GM18861 (cell line): Measurements from ENCODE around the gene TICRR.

ENCODE experiments used
- ATAC-seq: cut with Tn5 transposase; IDR thresholded peaks from one replicate; pipeline ENCODE4 v1.9.1; 2021; ENCODE audit not compliant: unreplicated experiment

TICRR gene

DNA sequence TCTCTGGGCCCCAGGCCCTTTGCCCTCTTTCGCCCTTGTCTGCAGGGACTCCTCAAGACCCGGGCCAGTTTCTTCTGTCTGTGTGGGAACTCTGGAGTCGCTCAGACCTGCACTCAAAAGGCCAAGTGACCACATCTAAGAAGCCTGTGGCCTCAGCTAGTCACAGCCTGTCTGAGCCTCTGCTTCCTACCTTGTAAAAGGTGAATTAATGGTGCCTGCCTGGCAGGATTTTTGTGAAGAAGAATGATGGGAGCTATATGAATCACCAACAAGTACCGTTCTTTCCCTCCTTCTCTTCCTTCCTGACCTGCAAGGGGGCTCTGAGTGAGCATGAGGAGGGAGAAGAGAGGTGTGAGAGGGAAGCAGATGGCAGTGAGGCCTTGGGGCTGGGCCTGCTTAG is 96.4 kb downstream of the TICRR start:
- ATAC-seq: no peak

DNA sequence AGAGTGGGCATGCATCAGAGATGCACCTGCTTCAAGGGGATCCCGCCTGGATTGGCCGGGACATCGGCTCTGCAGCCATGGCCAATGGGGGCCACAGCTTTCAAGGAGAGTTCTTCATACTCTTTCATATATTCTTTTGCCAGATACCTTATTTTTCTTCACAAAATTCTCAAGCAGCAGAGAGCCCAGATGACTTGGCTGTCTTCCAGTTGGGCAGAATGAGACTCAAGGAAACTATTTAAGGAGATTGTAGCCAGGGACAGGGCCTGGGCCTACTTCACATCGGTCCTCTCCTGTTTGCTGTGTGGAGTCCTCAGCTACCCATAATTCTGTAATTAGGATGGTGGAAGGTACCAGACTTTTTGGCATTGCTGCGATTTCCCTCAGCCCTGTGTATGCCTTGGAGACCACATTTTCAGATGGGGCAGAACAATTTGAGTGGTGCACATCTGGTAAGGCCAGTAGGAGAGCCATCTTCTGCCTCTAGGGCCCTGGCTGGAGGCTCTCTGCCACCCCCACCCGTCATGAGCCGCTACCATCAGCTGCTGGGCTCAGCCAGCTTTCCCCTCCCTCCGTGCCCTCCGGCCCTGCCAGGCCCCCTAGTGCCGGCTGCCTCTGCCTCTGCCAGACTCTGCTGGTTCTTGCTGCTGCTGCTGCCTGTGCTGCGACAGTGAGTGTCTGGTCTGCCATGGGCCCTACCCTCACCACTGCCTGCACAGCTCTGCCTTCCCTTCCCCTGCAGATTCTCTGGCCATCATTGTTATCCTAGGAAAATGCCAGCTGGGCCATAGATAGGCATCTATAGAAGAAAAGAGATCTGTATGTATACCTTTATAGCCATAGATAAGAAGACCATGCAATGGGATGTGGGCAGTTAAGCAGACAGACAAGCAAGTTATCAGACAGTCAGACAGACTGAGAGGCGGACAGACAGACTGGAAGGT is 97.2 kb downstream of the TICRR start:
- no peak for ATAC-seq

DNA sequence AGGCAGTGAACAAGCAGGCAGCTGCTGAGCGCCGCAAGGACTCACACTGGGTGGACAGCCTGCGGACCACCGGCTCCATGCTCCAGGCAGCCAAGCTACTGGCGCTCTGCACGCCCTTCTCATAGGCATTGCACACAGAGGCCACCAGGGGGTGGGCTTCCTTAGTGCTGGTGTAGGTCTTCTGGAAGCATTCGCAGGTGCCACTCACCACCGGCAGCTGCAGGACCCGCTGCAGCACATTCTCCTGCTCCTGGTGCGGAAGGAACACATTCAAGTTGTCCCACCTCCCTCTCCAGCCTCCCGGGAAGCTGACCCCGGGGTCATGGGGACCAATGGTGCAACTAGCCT is 97.9 kb downstream of the TICRR start:
- ATAC-seq: no peak

DNA sequence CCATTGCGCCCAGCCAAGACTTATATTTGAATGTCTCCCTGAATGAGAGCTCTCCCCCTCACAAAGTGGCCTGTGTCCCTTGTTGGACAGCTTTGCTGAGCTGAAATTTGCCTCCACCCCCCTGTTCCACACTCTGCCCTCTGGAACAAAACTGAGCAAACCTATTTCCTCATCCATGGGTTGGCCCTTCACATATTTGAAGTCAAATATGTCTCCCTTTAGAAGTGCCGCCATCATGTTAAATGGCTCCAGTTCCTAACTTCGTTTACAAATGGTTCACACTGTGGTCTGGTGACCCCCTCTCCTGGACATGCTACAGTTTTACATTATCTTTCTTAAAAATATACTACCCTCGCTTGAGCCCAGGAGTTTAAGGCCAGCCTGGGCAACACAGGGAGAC is 99.3 kb downstream of the TICRR start:
- no peak for ATAC-seq

DNA sequence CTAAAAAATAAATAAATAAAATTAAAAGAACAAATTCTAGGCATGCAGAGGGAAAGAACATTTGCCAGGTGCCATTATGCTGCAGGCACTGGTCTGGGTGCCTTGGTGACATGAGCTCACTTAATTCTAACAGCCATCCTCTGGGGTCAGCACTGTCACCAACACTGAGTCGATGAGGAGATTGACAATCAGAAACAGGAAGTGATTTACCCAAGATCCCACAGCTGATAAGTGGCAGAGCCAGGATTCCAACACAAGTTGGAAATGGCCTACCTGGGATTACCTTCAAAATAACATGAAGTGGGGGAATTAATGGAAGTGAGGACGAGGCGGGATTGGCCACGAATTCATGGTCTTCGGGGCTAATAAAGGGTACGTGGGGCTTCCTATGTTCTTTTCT is 100.3 kb downstream of the TICRR start:
- ATAC-seq: no peak

DNA sequence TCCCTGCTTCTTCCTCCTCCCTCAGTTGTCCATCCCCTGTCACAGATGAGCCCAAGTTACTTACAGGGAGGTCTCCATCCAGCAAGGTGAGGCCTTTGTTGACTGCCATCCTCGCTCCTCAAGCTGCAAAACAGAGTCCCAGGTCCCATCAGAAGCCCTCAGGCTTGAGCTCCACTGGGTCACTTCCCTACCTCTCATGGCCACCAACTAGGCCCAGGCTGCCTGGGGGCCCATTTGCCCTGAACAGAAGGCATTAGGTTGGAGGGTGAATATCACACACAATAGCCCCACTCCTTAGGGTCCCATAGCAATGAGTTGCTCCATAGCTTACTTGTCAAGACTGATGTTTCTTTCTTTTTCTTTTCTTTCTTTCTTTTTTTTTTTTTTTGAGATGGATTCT is 102.1 kb downstream of the TICRR start:
- no peak for ATAC-seq
